Prostate gland (tissue), 2 donors: ENCODE data around the gene PKHD1. TPM values are rescaled to one million over a fixed set of nuclear protein-coding genes. Genes with fewer than 3 reads are reported as not detected.

Experiments used
- DNase-seq: peaks from one replicate; pipeline ENCODE4 v3.0.0-alpha.2; 2019; ENCODE audit warnings: low spot score
- H3K27ac ChIP-seq, 2 donors: fragments of 200-600 bp; sonication (generic); 2 replicates each; pipeline ENCODE4 v1.5.1; 2017 to 2019
- H3K27me3 ChIP-seq: fragments of 200-600 bp; sonication (generic); replicated peaks from 2 replicates; pipeline ENCODE4 v1.5.1; 2019; ENCODE audit not compliant: insufficient read depth
- H3K36me3 ChIP-seq, 2 donors: fragments of 200-600 bp; sonication (generic); 1 replicate in 1 of 2; 2 replicates in 1 of 2; pipeline versions ENCODE4 v1.5.1 to v1.8.1; 2017 to 2019
- H3K4me1 ChIP-seq: fragments of 200-600 bp; sonication (generic); replicated peaks from 2 replicates; pipeline ENCODE4 v1.5.1; 2019
- H3K4me3 ChIP-seq, 2 donors: fragments of 200-600 bp; sonication (generic); 2 replicates each; pipeline ENCODE4 v1.5.1; 2017 to 2019
- H3K9me3 ChIP-seq: fragments of 200-600 bp; sonication (generic); 2 replicates; pipeline ENCODE4 v1.5.1; 2017
- CTCF ChIP-seq, 4 experiments: fragments of 200-600 bp in 2 of 4; fragments of 450-650 bp in 2 of 4; sonication (generic) in 2 of 4; IDR thresholded peaks; 1 replicate in 3 of 4; 2 replicates in 1 of 4; pipeline ENCODE4 v1.5.1; 2016 to 2019; ENCODE audit warnings: antibody characterized with exemption in 4 of 4, mild to moderate bottlenecking in 2 of 4, moderate library complexity in 2 of 4
- POLR2A ChIP-seq: fragments of 450-650 bp; IDR thresholded peaks from one replicate; pipeline ENCODE4 v1.6.1; 2016; ENCODE audit warnings: antibody characterized with exemption, mild to moderate bottlenecking
- POLR2AphosphoS5 ChIP-seq: sonication (generic); formaldehyde crosslinking; IDR thresholded peaks from one replicate; pipeline ENCODE4 v1.6.1; 2017; ENCODE audit warnings: antibody characterized with exemption
- WGBS: methylation state at CpG from one replicate; pipeline ENCODE4 v1.1.5; 2018; 5-methylcytosine and 5-hydroxymethylcytosine counted together
- intact Hi-C: fragments of 100-400 bp; cut with DNase I; formaldehyde crosslinking; loops from one replicate; pipeline ENCODE4 v1.14.2; 2022
- total RNA-seq, 2 donors: library from RNA; depleted of rRNA; stranded (reverse); fragments of >200 nt; gene quantifications; one replicate each; pipeline ENCODE4 v1.1.0, GENCODE V29; 2016

PKHD1 gene
- total RNA-seq, 2 donors from 2014 or later = 0.46 to 1.1 TPM

- intact Hi-C loops = no loop called here
- Histone ChIP-seq H3K4me3 (no peak overlapping the region), H3K4me1 (no peaks in the 10 kb centered on the region), H3K9me3 (no peaks in the 10 kb centered on the region), H3K27me3 (no peaks in the 10 kb centered on the region), H3K27ac (no peak overlapping the region), H3K36me3 (no peaks in the 10 kb centered on the region)
- 52% methylated on average over 4 of the region's 4 CpGs for WGBS
- TF ChIP-seq POLR2AphosphoS5 (no peak), CTCF (IDR thresholded peaks at IDR 0.05) (no peak), POLR2A (no peak)
- no peak for DNase-seq
These were observed 194.7 kb downstream of the PKHD1 start for GRCh38 chr6:51892750-51893149.

- 64% methylated on average over 3 of the region's 3 CpGs for WGBS
- no peaks in the 10 kb centered on the region for H3K27me3 ChIP-seq
- no peaks in the 10 kb centered on the region for H3K9me3 ChIP-seq
- H3K4me1 ChIP-seq = no peaks in the 10 kb centered on the region
- H3K4me3 ChIP-seq = no peak overlapping the region
- DNase-seq = no peak
- no peak overlapping the region for H3K27ac ChIP-seq
- intact Hi-C loops = no loop called here
- H3K36me3 ChIP-seq = no peaks in the 10 kb centered on the region
- TF ChIP-seq POLR2A (no peak), POLR2AphosphoS5 (no peak), CTCF (IDR thresholded peaks at IDR 0.05) (no peak)
These were observed 195.1 kb downstream of the PKHD1 start for GRCh38 chr6:51892339-51892738.

GRCh38 chr6:51891784-51892183, 195.6 kb downstream of the PKHD1 start:
- TF ChIP-seq POLR2A (no peak), POLR2AphosphoS5 (no peak), CTCF (IDR thresholded peaks at IDR 0.05) (no peak)
- Histone ChIP-seq H3K4me3 (no peak overlapping the region), H3K4me1 (no peaks in the 10 kb centered on the region), H3K9me3 (no peaks in the 10 kb centered on the region), H3K27me3 (no peaks in the 10 kb centered on the region), H3K27ac (no peak overlapping the region), H3K36me3 (no peaks in the 10 kb centered on the region)
- intact Hi-C loops = no loop called here
- no peak for DNase-seq
- 74% methylated on average over 4 of the region's 4 CpGs for WGBS

- no peak for TF ChIP-seq POLR2AphosphoS5
- no peak for TF ChIP-seq CTCF (IDR thresholded peaks at IDR 0.05)
- no peak for TF ChIP-seq POLR2A
- H3K4me1 ChIP-seq = no peaks in the 10 kb centered on the region
- no peak overlapping the region for H3K4me3 ChIP-seq
- H3K36me3 ChIP-seq = no peaks in the 10 kb centered on the region
- no peaks in the 10 kb centered on the region for H3K27me3 ChIP-seq
- intact Hi-C loops = no loop called here
- no peak overlapping the region for H3K27ac ChIP-seq
- WGBS = 42% methylated on average over 2 of the region's 2 CpGs
- no peaks in the 10 kb centered on the region for H3K9me3 ChIP-seq
- no peak for DNase-seq
These were observed 199.6 kb downstream of the PKHD1 start for GRCh38 chr6:51887859-51888258.

- intact Hi-C loops = no loop called here
- WGBS = 38% methylated on average over 2 of the region's 2 CpGs
- no peaks in the 10 kb centered on the region for H3K9me3 ChIP-seq
- no peak for DNase-seq
- no peaks in the 10 kb centered on the region for H3K4me1 ChIP-seq
- no peaks in the 10 kb centered on the region for H3K36me3 ChIP-seq
- H3K27me3 ChIP-seq = no peaks in the 10 kb centered on the region
- no peak for TF ChIP-seq POLR2AphosphoS5
- TF ChIP-seq POLR2A = no peak
- TF ChIP-seq CTCF (IDR thresholded peaks at IDR 0.05) = no peak
- no peak overlapping the region for H3K4me3 ChIP-seq
- no peak overlapping the region for H3K27ac ChIP-seq
These were observed 201.5 kb downstream of the PKHD1 start for GRCh38 chr6:51885957-51886356.
